Thyroid gland (tissue), 4 donors: Measurements from ENCODE around the gene ATP8A1. TPM values are rescaled to one million over a fixed set of nuclear protein-coding genes. Genes with fewer than 3 reads are reported as not detected.
"Not testable (repeated sequence)": the region's sequence is repeated elsewhere in the genome, so short reads cannot be mapped to it uniquely, and the experiment has no call there.

Source experiments
- DNase-seq, 2 donors: peaks; one replicate each; pipeline ENCODE4 v3.0.0-alpha.2; 2019
- H3K27ac ChIP-seq, 3 donors: fragments of 200-600 bp; sonication (generic); 1 replicate in 2 of 3; 2 replicates in 1 of 3; pipeline ENCODE4 v1.5.1; 2016 to 2019; ENCODE audit warnings: mild to moderate bottlenecking in 1 of 3, moderate library complexity in 1 of 3
- H3K27me3 ChIP-seq: fragments of 200-600 bp; sonication (generic); one replicate; pipeline ENCODE4 v1.5.1; 2019
- H3K36me3 ChIP-seq, 2 donors: fragments of 200-600 bp; sonication (generic); one replicate each; pipeline ENCODE4 v1.5.1; 2016 to 2019
- H3K4me1 ChIP-seq, 2 donors: fragments of 200-600 bp; sonication (generic); one replicate each; pipeline ENCODE4 v1.5.1; 2017 to 2019
- H3K4me3 ChIP-seq, 3 donors: fragments of 200-600 bp; sonication (generic); replicated peaks in 1 of 3; 1 replicate in 2 of 3; 2 replicates in 1 of 3; pipeline ENCODE4 v1.5.1; 2016; ENCODE audit warnings: mild to moderate bottlenecking in 1 of 3
- H3K9me3 ChIP-seq: fragments of 200-600 bp; sonication (generic); one replicate; pipeline ENCODE4 v1.5.1; 2017
- CTCF ChIP-seq, 6 experiments: fragments of 200-600 bp in 3 of 6; fragments of 450-650 bp in 3 of 6; sonication (generic) in 3 of 6; IDR thresholded peaks; one replicate each; pipeline ENCODE4 v1.5.1; 2016 to 2019; ENCODE audit warnings: antibody characterized with exemption in 6 of 6, mild to moderate bottlenecking in 2 of 6, inconsistent platforms in 1 of 6, moderate library complexity in 1 of 6
- POLR2A ChIP-seq, 2 donors: fragments of 450-650 bp; IDR thresholded peaks; one replicate each; pipeline ENCODE4 v1.6.1; 2017; ENCODE audit warnings: antibody characterized with exemption in 2 of 2, mild to moderate bottlenecking in 2 of 2, moderate library complexity in 1 of 2
- WGBS, 2 donors: methylation state at CpG; one replicate each; pipeline ENCODE4 v1.1.5; 2017; 5-methylcytosine and 5-hydroxymethylcytosine counted together
- intact Hi-C: fragments of 100-400 bp; cut with DNase I; formaldehyde crosslinking; loops from one replicate; pipeline ENCODE4 v1.15.1; 2023
- total RNA-seq, 4 donors: library from RNA; depleted of rRNA; stranded (reverse); fragments of >200 nt; gene quantifications; one replicate each; pipeline ENCODE4 v1.2.3, GENCODE V29; 2016

The ATP8A1 gene
- total RNA-seq, 4 donors from 2014 or later, result 191 to 274 (median 245) TPM

GRCh38 chr4:42377497-42377896, 279.4 kb downstream of the ATP8A1 start:
- 92 to 95% methylated on average over 4 of the region's 4 CpGs for WGBS, 2 donors
- Histone ChIP-seq H3K27ac (no peak overlapping the region), H3K4me1 (no peaks in the 10 kb centered on the region), H3K36me3 (no peaks in the 10 kb centered on the region), H3K4me3 (no peak overlapping the region), H3K9me3 (no peaks in the 10 kb centered on the region), H3K27me3 (no peaks in the 10 kb centered on the region)
- intact Hi-C loops, result no loop called here
- no peak for DNase-seq
- TF ChIP-seq CTCF (IDR thresholded peaks at IDR 0.05), result no peak
- TF ChIP-seq POLR2A (IDR thresholded peaks at IDR 0.05), result no peak

- intact Hi-C loops, result loop anchor here (5.0 kb wide), 1 partner anchor 150 kb away; no protein-coding TSS in a partner anchor
- WGBS, 2 donors, result 93 to 97% methylated on average over 6 of the region's 6 CpGs
- H3K9me3 ChIP-seq, H3K4me3 ChIP-seq, H3K4me1 ChIP-seq, DNase-seq, H3K27ac ChIP-seq, H3K36me3 ChIP-seq, H3K27me3 ChIP-seq: not testable (repeated sequence)
These were observed 284.6 kb downstream of the ATP8A1 start for GRCh38 chr4:42372303-42372702.

GRCh38 chr4:42371305-42372252, 285.3 kb downstream of the ATP8A1 start:
- intact Hi-C loops, result loop anchor here (5.0 kb wide), 1 partner anchor 151 kb away; no protein-coding TSS in a partner anchor
- WGBS, 2 donors, result 55 to 60% methylated on average over 2 of the region's 2 CpGs
- TF ChIP-seq POLR2A (IDR thresholded peaks at IDR 0.05) (no peak), CTCF (IDR thresholded peaks at IDR 0.05) (peak in 4 of 6 experiments; percentile 34 to 68 (median 62))

GRCh38 chr4:42369489-42369888, 287.4 kb downstream of the ATP8A1 start:
- intact Hi-C loops, result no loop called here
- H3K27me3 ChIP-seq, result no peaks in the 10 kb centered on the region
- WGBS, 2 donors, result 94 to 95% methylated on average over 7 to 27 of the region's 27 CpGs

More at GRCh38 chr4:42371305-42372252, 285.3 kb downstream of the ATP8A1 start:
- Histone ChIP-seq H3K9me3 (no peaks in the 10 kb centered on the region), H3K27ac (no peak overlapping the region), H3K4me1 (no peaks in the 10 kb centered on the region), H3K27me3 (no peaks in the 10 kb centered on the region), H3K4me3 (no peak overlapping the region), H3K36me3 (no peaks in the 10 kb centered on the region)
- peak in 1 of 2 donors; percentile 10 for DNase-seq

GRCh38 chr4:42366959-42367358, 289.9 kb downstream of the ATP8A1 start:
- H3K27ac ChIP-seq, result no peak overlapping the region
- H3K4me3 ChIP-seq, result no peak overlapping the region
- no peaks in the 10 kb centered on the region for H3K27me3 ChIP-seq
- WGBS, 2 donors, result 71 to 76% methylated on average over 1 of the region's 1 CpG
- no peaks in the 10 kb centered on the region for H3K9me3 ChIP-seq
- intact Hi-C loops, result no loop called here
- TF ChIP-seq POLR2A (IDR thresholded peaks at IDR 0.05) (no peak), CTCF (IDR thresholded peaks at IDR 0.05) (no peak)
- H3K4me1 ChIP-seq, result no peaks in the 10 kb centered on the region
- no peaks in the 10 kb centered on the region for H3K36me3 ChIP-seq
- DNase-seq, result no peak

More at GRCh38 chr4:42369489-42369888, 287.4 kb downstream of the ATP8A1 start:
- Histone ChIP-seq H3K36me3 (no peaks in the 10 kb centered on the region), H3K9me3 (no peaks in the 10 kb centered on the region), H3K4me3 (no peak overlapping the region), H3K27ac (no peak overlapping the region), H3K4me1 (no peaks in the 10 kb centered on the region)
- TF ChIP-seq CTCF (IDR thresholded peaks at IDR 0.05) (no peak), POLR2A (IDR thresholded peaks at IDR 0.05) (no peak)
- DNase-seq, result no peak
